ENCODE measurements around the gene PACRG. TPM values are rescaled to one million over a fixed set of nuclear protein-coding genes. Genes with fewer than 3 reads are reported as not detected.

The PACRG gene
- polyA plus RNA-seq, 1 donor (not counting 4 experiments of a cell fraction or from before 2014, with no cell fraction given): 0.31 TPM

- no peak for FAIRE-seq
- Histone ChIP-seq H3K9ac (ENCODE audit: control insufficient read depth, extremely low read depth, insufficient read depth, low read length) (no peak overlapping the region), H3K36me3 (ENCODE audit: control insufficient read depth in 2 of 2, extremely low read depth in 1 of 2, insufficient read depth in 2 of 2, low read length in 2 of 2) (no peaks in the 10 kb centered on the region), H3K4me1 (ENCODE audit: control insufficient read depth, extremely low read depth, insufficient read depth, low read length) (no peaks in the 10 kb centered on the region), H3K79me2 (ENCODE audit: control insufficient read depth, insufficient read depth, low read length) (no peaks in the 10 kb centered on the region), H3K4me2 (ENCODE audit: control insufficient read depth, extremely low read depth, insufficient read depth, low read depth, low read length) (no peak overlapping the region), H3K9me3 (ENCODE audit: control insufficient read depth, low read depth, low read length) (no peaks in the 10 kb centered on the region), H2AFZ (ENCODE audit: control insufficient read depth, low read length) (no peak overlapping the region), H3K4me3 (ENCODE audit: control insufficient read depth in 2 of 3, extremely low read depth in 1 of 3, insufficient read depth in 2 of 3, low read depth in 1 of 3, low read length in 3 of 3) (no peak overlapping the region), H3K27me3 (ENCODE audit: control insufficient read depth, extremely low read depth, insufficient read depth, low read length) (no peaks in the 10 kb centered on the region), H4K20me1 (ENCODE audit: control insufficient read depth, extremely low read depth, insufficient read depth, low read length) (no peaks in the 10 kb centered on the region), H3K9me1 (ENCODE audit: control insufficient read depth, extremely low read depth, insufficient read depth, low read length) (no peaks in the 10 kb centered on the region), H3K27ac (ENCODE audit: control insufficient read depth, insufficient read depth, low read length) (no peak overlapping the region)
- dilution Hi-C loops (cut with MboI; ENCODE audit: extremely low pct_ligation_motif_present, low sequenced_read_pairs): no loop called here
- no peak for DNase-seq (ENCODE audit: low read depth, low spot score)
- no peak for TF ChIP-seq CTCF (optimal IDR thresholded peaks at IDR 0.05 in 1 of 3, IDR thresholded peaks at IDR 0.05 in 1 of 3, conservative IDR thresholded peaks at IDR 0.05 in 1 of 3; ENCODE audit: extremely low read depth in 1 of 3, insufficient read depth in 2 of 3, low read length in 3 of 3)
- TF ChIP-seq EZH2 (IDR thresholded peaks at IDR 0.05; ENCODE audit: low read length): no peak
Observed at GRCh38 chr6:162750776-162751175, 23.0 kb downstream of the PACRG start.

GRCh38 chr6:162751211-162751859, 23.6 kb downstream of the PACRG start:
- Histone ChIP-seq H3K9me1 (ENCODE audit: control insufficient read depth, extremely low read depth, insufficient read depth, low read length) (no peaks in the 10 kb centered on the region), H3K9ac (ENCODE audit: control insufficient read depth, extremely low read depth, insufficient read depth, low read length) (no peak overlapping the region), H2AFZ (ENCODE audit: control insufficient read depth, low read length) (no peak overlapping the region), H3K4me1 (ENCODE audit: control insufficient read depth, extremely low read depth, insufficient read depth, low read length) (no peaks in the 10 kb centered on the region), H4K20me1 (ENCODE audit: control insufficient read depth, extremely low read depth, insufficient read depth, low read length) (no peaks in the 10 kb centered on the region), H3K79me2 (ENCODE audit: control insufficient read depth, insufficient read depth, low read length) (no peaks in the 10 kb centered on the region), H3K9me3 (ENCODE audit: control insufficient read depth, low read depth, low read length) (no peaks in the 10 kb centered on the region), H3K27ac (ENCODE audit: control insufficient read depth, insufficient read depth, low read length) (no peak overlapping the region), H3K4me2 (ENCODE audit: control insufficient read depth, extremely low read depth, insufficient read depth, low read depth, low read length) (no peak overlapping the region), H3K4me3 (ENCODE audit: control insufficient read depth in 2 of 3, extremely low read depth in 1 of 3, insufficient read depth in 2 of 3, low read depth in 1 of 3, low read length in 3 of 3) (no peak overlapping the region), H3K27me3 (ENCODE audit: control insufficient read depth, extremely low read depth, insufficient read depth, low read length) (no peaks in the 10 kb centered on the region), H3K36me3 (ENCODE audit: control insufficient read depth in 2 of 2, extremely low read depth in 1 of 2, insufficient read depth in 2 of 2, low read length in 2 of 2) (no peaks in the 10 kb centered on the region)
- no peak for DNase-seq (ENCODE audit: low read depth, low spot score)
- TF ChIP-seq EZH2 (IDR thresholded peaks at IDR 0.05; ENCODE audit: low read length) (no peak), CTCF (optimal IDR thresholded peaks at IDR 0.05 in 1 of 3, IDR thresholded peaks at IDR 0.05 in 1 of 3, conservative IDR thresholded peaks at IDR 0.05 in 1 of 3; ENCODE audit: extremely low read depth in 1 of 3, insufficient read depth in 2 of 3, low read length in 3 of 3) (no peak)
- dilution Hi-C loops (cut with MboI; ENCODE audit: extremely low pct_ligation_motif_present, low sequenced_read_pairs): no loop called here
- no peak for FAIRE-seq
